ENCODE results near the gene KLF16.

Gene KLF16

DNA sequence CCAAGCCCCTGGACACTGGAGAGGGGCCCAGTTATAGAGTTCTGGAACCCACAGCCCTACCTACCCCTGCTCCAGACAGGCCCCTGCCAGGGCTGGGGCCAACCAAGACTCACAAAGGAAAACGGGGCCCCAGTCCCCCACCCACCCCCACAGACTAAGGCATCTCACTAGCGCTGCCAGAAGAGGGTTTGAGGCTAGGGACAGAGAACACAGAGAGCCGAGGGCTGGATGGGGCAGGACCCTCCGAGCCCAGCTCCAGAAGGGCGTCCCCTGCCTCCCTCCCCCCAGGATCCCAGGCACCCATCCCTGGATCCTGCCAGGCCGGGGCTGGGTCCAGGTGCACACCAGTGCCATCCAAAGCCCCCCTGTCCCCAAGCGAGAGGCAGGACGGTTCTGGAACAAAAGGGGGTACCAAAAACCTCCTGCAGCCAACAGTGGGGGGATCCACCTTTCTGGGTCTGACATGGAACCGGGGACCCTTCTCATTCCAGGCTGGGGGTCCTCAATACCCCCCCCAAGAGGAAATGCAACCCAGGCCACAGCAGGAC is 10.7 kb downstream of the KLF16 start:
- in situ Hi-C loops (cut with MboI; ENCODE audit: low sequenced_read_pairs), result no loop called here
- Histone ChIP-seq H3K4me1 (peaks cover 28% of the 10 kb centered on the region), H3K9me3 (no peaks in the 10 kb centered on the region), H3K36me3 (replicated peaks) (peaks cover 4% of the 10 kb centered on the region; the same call in 1 of the 2 replicates), H3K4me3 (no peak overlapping the region), H3K27me3 (ENCODE audit: low read depth) (no peaks in the 10 kb centered on the region)
- DNase-seq (ENCODE audit: low spot score in 2 of 2), result no peak

DNA sequence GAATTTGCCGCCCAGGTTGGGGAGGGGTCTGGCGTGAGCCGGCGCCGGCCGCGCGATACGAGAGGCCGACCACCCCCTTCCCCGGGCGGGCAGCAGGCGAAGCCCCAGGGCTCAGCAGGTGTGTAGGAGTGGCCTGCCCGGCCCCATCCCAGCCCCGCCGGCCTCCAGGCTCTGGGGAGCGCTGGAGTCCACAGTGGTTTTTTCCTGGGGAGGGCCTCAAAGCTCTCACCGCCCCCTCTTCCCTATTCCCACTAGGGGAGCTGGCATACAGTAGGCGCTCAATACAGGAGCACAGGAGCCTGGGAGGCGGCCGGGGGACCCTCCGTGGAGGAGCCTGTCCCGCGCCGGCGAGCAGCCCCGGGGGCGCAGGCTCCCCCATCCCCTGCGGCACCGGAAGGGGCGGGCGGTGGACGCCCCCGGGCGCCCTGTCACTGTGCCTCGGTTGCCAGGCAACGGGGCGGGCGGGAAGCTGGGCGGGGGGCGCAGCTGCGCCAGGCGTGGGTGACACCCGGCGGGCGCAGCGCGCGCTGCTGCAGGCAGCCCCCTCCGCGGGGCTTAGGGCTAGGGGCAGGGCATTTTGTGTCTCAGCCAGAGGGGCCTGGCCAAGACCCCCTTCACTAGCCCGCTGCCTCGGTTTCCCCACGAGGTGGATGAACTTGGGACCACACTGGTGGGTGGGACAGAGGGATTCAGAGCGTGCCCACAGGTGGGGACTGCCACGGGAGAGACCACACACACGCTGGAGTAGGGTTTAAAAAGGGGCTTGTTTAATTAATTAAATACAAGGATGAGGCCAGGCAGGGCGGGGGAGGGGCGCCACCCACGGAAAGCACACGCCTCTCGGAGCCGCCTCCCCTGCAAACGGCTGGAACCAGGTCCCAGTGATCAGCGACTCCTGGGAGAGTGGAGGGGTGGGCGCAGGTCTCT is 11.5 kb downstream of the KLF16 start:
- Histone ChIP-seq H3K9me3 (no peaks in the 10 kb centered on the region), H3K27me3 (ENCODE audit: low read depth) (no peaks in the 10 kb centered on the region), H3K4me3 (no peak overlapping the region), H3K4me1 (peaks cover 26% of the 10 kb centered on the region), H3K36me3 (replicated peaks) (peaks cover 4% of the 10 kb centered on the region; the same call in 1 of the 2 replicates)
- DNase-seq (ENCODE audit: low spot score in 2 of 2), result peak in 1 of 2 experiments; percentile 37
- in situ Hi-C loops (cut with MboI; ENCODE audit: low sequenced_read_pairs), result no loop called here

DNA sequence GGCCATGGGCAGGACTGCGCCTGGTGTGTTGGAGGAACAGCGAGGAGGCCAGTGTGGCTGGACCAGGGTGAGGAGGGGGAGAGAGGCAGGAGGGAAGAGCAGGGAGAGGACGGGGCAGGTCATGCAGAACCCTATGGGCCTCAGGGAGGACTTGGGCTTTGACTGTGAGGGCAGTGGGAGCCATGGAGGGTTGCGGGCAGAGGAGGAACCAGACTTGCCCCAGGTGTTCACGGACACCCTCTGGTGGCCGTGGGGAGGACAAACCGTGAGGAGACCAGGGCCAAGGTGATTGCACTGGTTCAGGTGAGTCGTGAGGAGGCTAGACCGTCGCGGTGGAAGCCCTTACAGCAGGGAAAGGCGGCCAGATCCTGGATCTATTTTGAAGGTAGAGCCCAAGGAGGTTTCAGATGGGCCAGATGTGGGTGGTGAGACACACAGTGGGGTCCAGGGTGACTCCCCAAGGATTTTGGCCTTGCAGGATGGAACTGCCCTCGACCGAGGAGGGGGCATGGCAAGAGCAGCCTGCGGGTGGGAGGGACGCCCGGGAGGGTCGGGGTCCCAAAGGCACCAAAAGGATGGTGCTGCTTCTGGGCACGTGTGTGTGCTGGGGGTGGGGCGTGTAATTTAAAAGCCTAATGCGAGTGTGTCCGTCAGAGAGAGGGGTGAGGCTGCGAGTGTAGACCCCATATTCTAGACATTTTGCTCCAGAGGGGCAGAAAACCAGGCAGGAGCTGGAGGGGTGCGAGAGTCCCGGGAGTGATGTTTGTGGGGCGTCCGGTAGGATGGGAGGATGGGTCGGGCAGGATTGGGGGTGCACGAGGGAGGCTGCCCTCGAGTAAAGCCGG is 12.3 kb downstream of the KLF16 start:
- Histone ChIP-seq H3K27me3 (ENCODE audit: low read depth) (no peaks in the 10 kb centered on the region), H3K36me3 (replicated peaks) (peaks cover 6% of the 10 kb centered on the region), H3K4me3 (no peak overlapping the region), H3K9me3 (no peaks in the 10 kb centered on the region), H3K4me1 (peaks cover 21% of the 10 kb centered on the region)
- DNase-seq (ENCODE audit: low spot score in 2 of 2), result no peak
- in situ Hi-C loops (cut with MboI; ENCODE audit: low sequenced_read_pairs), result no loop called here

DNA sequence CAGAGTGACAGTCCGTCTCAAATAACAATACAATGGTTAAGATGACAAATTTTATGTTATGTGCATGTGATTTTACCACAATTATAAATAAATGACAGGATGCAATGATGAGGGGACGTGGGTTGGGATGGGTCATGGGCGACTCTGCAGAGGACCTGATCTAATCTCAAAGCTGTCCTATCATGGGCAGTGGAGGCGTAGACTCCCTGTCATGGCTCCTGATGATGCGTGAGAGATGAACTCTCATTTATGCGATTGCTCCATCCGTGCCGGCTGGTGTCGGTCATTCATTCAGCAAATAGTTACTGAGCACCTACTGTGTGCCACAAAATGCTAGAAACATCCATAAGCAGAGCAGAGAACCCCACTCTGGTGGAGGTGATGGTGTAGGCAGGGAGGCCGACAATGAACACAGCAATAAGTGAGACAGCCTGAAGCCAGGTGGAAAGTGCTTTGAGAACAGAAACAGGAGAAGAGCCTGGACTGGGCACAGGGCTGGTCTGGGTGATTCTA is 13.4 kb downstream of the KLF16 start:
- Histone ChIP-seq H3K4me3 (no peak overlapping the region), H3K9me3 (no peaks in the 10 kb centered on the region), H3K4me1 (peaks cover 13% of the 10 kb centered on the region), H3K36me3 (replicated peaks) (peaks cover 11% of the 10 kb centered on the region), H3K27me3 (ENCODE audit: low read depth) (no peaks in the 10 kb centered on the region)
- DNase-seq (ENCODE audit: low spot score in 2 of 2), result no peak
- in situ Hi-C loops (cut with MboI; ENCODE audit: low sequenced_read_pairs), result no loop called here

DNA sequence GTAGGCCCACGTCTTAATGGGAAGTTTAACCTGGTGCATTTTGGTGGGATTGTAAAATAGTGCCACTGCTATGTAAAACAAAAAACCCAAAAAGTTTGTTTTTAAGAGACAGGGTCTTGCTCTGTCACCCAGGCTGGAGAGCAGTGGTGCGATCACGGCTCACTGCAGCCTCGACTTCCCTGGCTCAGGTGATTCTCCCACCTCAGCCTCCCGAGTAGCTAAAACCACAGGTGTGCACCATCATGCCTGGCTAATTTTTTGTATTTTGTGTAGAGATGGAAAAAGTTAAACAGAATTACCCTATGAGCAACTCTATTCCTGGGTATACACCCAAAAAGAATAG is 14.3 kb downstream of the KLF16 start:
- Histone ChIP-seq H3K4me3 (peak overlapping the region; percentile 91), H3K9me3 (no peaks in the 10 kb centered on the region), H3K27me3 (ENCODE audit: low read depth) (no peaks in the 10 kb centered on the region), H3K36me3 (replicated peaks) (peaks cover 9% of the 10 kb centered on the region), H3K4me1 (peaks cover 10% of the 10 kb centered on the region)
- in situ Hi-C loops (cut with MboI; ENCODE audit: low sequenced_read_pairs), result no loop called here
- DNase-seq (ENCODE audit: low spot score in 2 of 2), result no peak

DNA sequence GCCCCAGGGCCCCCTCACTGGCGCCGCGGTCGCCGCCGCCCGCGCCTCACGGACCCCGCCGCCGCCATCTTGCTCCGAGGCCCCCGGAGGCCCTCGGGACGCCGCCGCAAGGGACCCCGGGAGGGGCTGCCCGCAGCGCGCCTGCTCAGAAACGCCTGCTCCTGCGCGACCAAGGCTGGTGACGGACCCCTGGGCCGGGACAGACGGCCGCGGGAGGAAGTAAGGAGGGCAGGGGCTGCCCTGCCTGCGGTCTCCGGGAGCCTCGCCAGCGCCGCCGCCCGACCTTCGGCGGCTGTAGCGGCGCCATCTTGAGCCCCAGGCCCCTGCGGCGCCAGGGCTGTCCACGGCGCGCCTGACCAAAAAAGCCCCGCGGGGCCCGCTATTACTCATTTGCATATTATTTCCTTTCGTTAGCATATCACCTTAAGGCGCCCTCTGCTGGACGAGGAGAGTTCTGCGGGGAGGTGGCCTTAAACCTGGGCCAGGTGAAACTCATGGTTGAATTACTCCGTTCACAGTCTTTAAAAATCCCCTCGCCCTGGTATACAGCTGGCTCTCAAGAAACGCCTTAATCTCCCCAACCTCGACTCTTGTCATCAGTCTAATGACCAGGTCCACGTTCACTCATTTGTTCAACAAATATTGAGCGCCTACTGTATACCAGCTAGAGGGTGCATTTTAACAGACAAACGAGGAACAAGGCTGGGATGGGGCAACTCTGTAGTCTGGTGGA is 14.8 kb downstream of the KLF16 start, which contains the start of gene REXO1:
REXO1 (minus strand) TSS at position 85 of the 733 bp plus-strand sequence. CDS start 125 bp downstream, outside the sequence.
- in situ Hi-C loops (cut with MboI; ENCODE audit: low sequenced_read_pairs), result no loop called here
- Histone ChIP-seq H3K4me1 (peaks cover 8% of the 10 kb centered on the region), H3K4me3 (peak within 1 kb of the TSS; percentile 91), H3K9me3 (no peaks in the 10 kb centered on the region), H3K27me3 (ENCODE audit: low read depth) (no peaks in the 10 kb centered on the region), H3K36me3 (replicated peaks) (peaks cover 7% of the 10 kb centered on the region)
- peak; percentile 84 to 97 for DNase-seq (ENCODE audit: low spot score in 2 of 2)

DNA sequence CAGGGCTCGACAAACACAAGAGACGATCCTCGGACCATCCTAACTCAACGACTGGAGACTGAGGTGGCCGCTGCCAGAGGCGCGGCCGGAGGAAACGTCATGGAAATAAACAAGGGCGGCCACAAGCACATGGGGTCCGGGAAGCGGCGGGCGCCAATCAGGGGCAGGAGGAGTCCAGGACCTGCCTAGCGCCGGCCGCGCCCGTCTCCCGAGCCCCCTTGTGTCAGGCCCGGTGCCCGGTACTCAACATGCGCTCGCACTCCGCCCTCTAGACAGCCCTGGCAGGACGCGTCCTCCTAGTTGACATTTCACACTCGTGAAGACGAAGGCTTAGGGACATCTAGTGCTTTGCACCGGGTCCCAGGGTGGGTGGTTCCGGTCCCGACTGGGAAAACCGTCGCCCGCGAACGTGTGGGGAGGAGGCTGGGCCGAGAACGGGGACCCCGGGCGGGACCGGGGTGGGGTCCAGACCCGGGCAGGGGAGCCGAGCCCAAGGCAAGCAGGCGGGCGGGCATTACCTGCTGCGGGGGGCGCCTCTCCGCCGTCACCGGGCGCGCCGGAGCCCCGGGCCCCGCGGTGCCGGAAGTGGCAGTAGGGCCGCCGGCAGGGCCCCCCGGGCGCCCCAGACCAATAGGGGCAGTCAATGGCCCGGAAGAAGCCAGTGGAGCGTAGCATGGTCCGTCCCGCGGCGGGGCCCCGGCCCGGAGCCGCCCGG is 15.5 kb downstream of the KLF16 start:
- peak in 1 of 2 experiments; percentile 59 for DNase-seq (ENCODE audit: low spot score in 2 of 2)
- in situ Hi-C loops (cut with MboI; ENCODE audit: low sequenced_read_pairs), result no loop called here
- Histone ChIP-seq H3K9me3 (no peaks in the 10 kb centered on the region), H3K36me3 (replicated peaks) (peaks cover 7% of the 10 kb centered on the region), H3K27me3 (ENCODE audit: low read depth) (no peaks in the 10 kb centered on the region), H3K4me1 (peaks cover 7% of the 10 kb centered on the region), H3K4me3 (peak overlapping the region; percentile 91)

DNA sequence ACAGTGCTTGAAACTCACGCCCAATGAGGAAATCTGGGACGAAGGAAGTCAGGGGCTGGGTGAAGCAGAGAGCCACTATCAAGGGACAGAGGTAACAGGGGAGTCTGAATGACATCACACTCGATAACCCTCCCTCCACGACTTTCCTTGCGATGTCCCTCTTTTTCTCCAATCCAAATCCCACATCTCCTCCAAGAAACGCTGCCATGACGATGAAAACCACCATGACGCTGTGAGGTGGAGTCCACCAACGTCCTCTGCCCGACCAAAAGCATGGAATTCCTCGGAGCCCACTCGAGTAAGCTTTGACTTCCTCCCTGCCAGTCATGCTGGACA is 16.1 kb downstream of the KLF16 start:
- Histone ChIP-seq H3K4me1 (peaks cover 7% of the 10 kb centered on the region), H3K9me3 (no peaks in the 10 kb centered on the region), H3K4me3 (peak overlapping the region; percentile 91), H3K27me3 (ENCODE audit: low read depth) (no peaks in the 10 kb centered on the region), H3K36me3 (replicated peaks) (peaks cover 7% of the 10 kb centered on the region)
- in situ Hi-C loops (cut with MboI; ENCODE audit: low sequenced_read_pairs), result no loop called here
- no peak for DNase-seq (ENCODE audit: low spot score in 2 of 2)

GRCh38 chr19:1846517-1847204 is 16.7 kb downstream of the KLF16 start:
- peaks cover 7% of the 10 kb centered on the region for H3K4me1 ChIP-seq
- peak overlapping the region; percentile 91 for H3K4me3 ChIP-seq
- no peaks in the 10 kb centered on the region for H3K9me3 ChIP-seq
- in situ Hi-C loops (cut with MboI; ENCODE audit: low sequenced_read_pairs), result no loop called here
- H3K36me3 ChIP-seq (replicated peaks), result peaks cover 7% of the 10 kb centered on the region
- H3K27me3 ChIP-seq (ENCODE audit: low read depth), result no peaks in the 10 kb centered on the region
- DNase-seq (ENCODE audit: low spot score in 2 of 2), result no peak

DNA sequence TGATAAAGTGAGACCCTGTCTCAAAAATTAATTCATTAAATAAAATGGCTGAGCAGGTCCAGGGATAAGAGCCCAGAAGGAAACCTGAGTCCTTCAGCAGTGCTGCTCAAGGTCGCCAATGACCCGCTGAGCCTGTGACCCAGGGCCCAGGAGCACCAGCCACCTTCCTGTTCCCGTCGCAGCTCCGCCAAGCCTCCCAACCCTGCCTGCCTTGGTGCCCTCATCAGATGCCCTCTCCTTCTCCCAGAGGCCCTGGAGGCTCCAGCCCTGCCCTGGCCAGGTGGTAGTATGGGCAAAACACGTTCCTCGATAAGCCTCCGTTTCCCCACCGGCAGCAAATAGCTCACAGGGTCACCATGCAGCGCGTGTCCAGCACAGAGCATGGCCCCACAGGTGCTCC is 17.7 kb downstream of the KLF16 start:
- Histone ChIP-seq H3K4me3 (no peak overlapping the region), H3K9me3 (no peaks in the 10 kb centered on the region), H3K36me3 (replicated peaks) (peaks cover 7% of the 10 kb centered on the region), H3K27me3 (ENCODE audit: low read depth) (no peaks in the 10 kb centered on the region), H3K4me1 (peaks cover 7% of the 10 kb centered on the region)
- in situ Hi-C loops (cut with MboI; ENCODE audit: low sequenced_read_pairs), result no loop called here
- no peak for DNase-seq (ENCODE audit: low spot score in 2 of 2)

DNA sequence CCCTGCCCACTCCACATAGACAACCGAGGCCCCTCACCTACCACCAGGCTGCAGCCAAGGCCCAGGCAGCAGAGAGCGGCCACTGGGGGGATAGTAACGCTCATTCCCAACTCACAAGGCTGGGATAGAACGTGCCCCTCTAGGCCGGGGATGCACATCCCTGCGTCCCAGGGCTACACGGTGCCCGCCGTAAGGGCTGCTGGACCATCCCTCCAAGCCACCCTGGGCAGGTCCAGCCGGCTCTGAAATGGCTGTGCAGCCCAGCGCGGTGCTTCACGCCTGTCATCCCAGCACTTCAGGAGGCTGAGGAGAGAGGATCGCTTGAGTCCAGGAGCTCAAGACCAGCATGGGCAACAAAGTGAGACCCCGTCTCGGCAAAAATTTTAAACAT is 18.3 kb downstream of the KLF16 start:
- in situ Hi-C loops (cut with MboI; ENCODE audit: low sequenced_read_pairs), result no loop called here
- Histone ChIP-seq H3K27me3 (ENCODE audit: low read depth) (no peaks in the 10 kb centered on the region), H3K4me3 (no peak overlapping the region), H3K36me3 (replicated peaks) (peaks cover 7% of the 10 kb centered on the region), H3K9me3 (no peaks in the 10 kb centered on the region), H3K4me1 (peaks cover 7% of the 10 kb centered on the region)
- no peak for DNase-seq (ENCODE audit: low spot score in 2 of 2)

GRCh38 chr19:1844513-1845124 is 18.8 kb downstream of the KLF16 start:
- DNase-seq (ENCODE audit: low spot score in 2 of 2), result no peak
- H3K4me1 ChIP-seq, result peaks cover 7% of the 10 kb centered on the region
- in situ Hi-C loops (cut with MboI; ENCODE audit: low sequenced_read_pairs), result no loop called here
- no peaks in the 10 kb centered on the region for H3K27me3 ChIP-seq (ENCODE audit: low read depth)
- H3K9me3 ChIP-seq, result no peaks in the 10 kb centered on the region
- H3K4me3 ChIP-seq, result no peak overlapping the region
- H3K36me3 ChIP-seq (replicated peaks), result peaks cover 7% of the 10 kb centered on the region
